HG02571 (cell line): ENCODE measurements around the gene RUNX2.
"Not testable (repeated sequence)": the region's sequence is repeated elsewhere in the genome, so short reads cannot be mapped to it uniquely, and the experiment has no call there.

Experiments used
- ATAC-seq: cut with Tn5 transposase; IDR thresholded peaks from one replicate; pipeline ENCODE4 v1.9.1; 2021; ENCODE audit warnings: mild to moderate bottlenecking, moderate library complexity; ENCODE audit not compliant: unreplicated experiment

The RUNX2 gene

GRCh38 chr6:45450132-45450531, 122.0 kb downstream of the RUNX2 start:
- ATAC-seq = no peak

GRCh38 chr6:45450831-45451230, 122.7 kb downstream of the RUNX2 start:
- no peak for ATAC-seq

- ATAC-seq = no peak
These were observed 126.1 kb downstream of the RUNX2 start for GRCh38 chr6:45454008-45454911.

GRCh38 chr6:45455408-45455807, 127.3 kb downstream of the RUNX2 start:
- ATAC-seq = no peak

- no peak for ATAC-seq
These were observed 129.0 kb downstream of the RUNX2 start for GRCh38 chr6:45457141-45457540.

- ATAC-seq = no peak
These were observed 130.5 kb downstream of the RUNX2 start for GRCh38 chr6:45458672-45459071.

- no peak for ATAC-seq
These were observed 132.0 kb downstream of the RUNX2 start for GRCh38 chr6:45460166-45460565.

- no peak for ATAC-seq
These were observed 133.4 kb downstream of the RUNX2 start for GRCh38 chr6:45461486-45461885.

GRCh38 chr6:45462190-45463134, 134.3 kb downstream of the RUNX2 start:
- no peak for ATAC-seq

GRCh38 chr6:45464685-45465084, 136.6 kb downstream of the RUNX2 start:
- ATAC-seq = no peak

- no peak for ATAC-seq
These were observed 138.6 kb downstream of the RUNX2 start for GRCh38 chr6:45466686-45467085.

- not testable (repeated sequence) for ATAC-seq
These were observed 139.3 kb downstream of the RUNX2 start for GRCh38 chr6:45467417-45467816.

GRCh38 chr6:45467853-45468252, 139.7 kb downstream of the RUNX2 start:
- ATAC-seq = no peak

- no peak for ATAC-seq
These were observed 141.5 kb downstream of the RUNX2 start for GRCh38 chr6:45469663-45470062.

- no peak for ATAC-seq
These were observed 142.1 kb downstream of the RUNX2 start for GRCh38 chr6:45470131-45470738.

GRCh38 chr6:45472382-45472781, 144.3 kb downstream of the RUNX2 start:
- ATAC-seq = no peak

- no peak for ATAC-seq
These were observed 145.2 kb downstream of the RUNX2 start for GRCh38 chr6:45473121-45473993.

GRCh38 chr6:45474376-45474775, 146.2 kb downstream of the RUNX2 start:
- ATAC-seq = no peak

- no peak for ATAC-seq
These were observed 148.2 kb downstream of the RUNX2 start for GRCh38 chr6:45476341-45476740.

- ATAC-seq = no peak
These were observed 149.1 kb downstream of the RUNX2 start for GRCh38 chr6:45477278-45477677.
